Nephron (organoid): ENCODE measurements around the gene PTPRM.

Experiments
- H3K27ac Mint-ChIP-seq, 3 experiments: 2 replicates each; pipeline ENCODE4 v1.8.0; 2020; ENCODE audit warnings: mixed read lengths in 3 of 3, mild to moderate bottlenecking in 2 of 3, moderate library complexity in 1 of 3
- H3K27me3 Mint-ChIP-seq: 2 replicates; pipeline ENCODE4 v1.8.0; 2021; ENCODE audit warnings: low read depth, mild to moderate bottlenecking, moderate library complexity, mixed read lengths
- H3K36me3 Mint-ChIP-seq: 2 replicates; pipeline ENCODE4 v1.8.0; 2020; ENCODE audit warnings: low read depth, mixed read lengths
- H3K4me1 Mint-ChIP-seq: 2 replicates; pipeline ENCODE4 v1.8.0; 2020; ENCODE audit warnings: mixed read lengths
- H3K4me3 Mint-ChIP-seq, 3 experiments: 2 replicates each; pipeline ENCODE4 v1.8.0; 2020; ENCODE audit warnings: mild to moderate bottlenecking in 3 of 3, mixed read lengths in 3 of 3, moderate library complexity in 2 of 3
- H3K9me3 Mint-ChIP-seq: 2 replicates; pipeline ENCODE4 v1.8.0; 2020; ENCODE audit warnings: mixed read lengths
- TF ChIP-seq, protein P1 (sequence below), 3 experiments: fragments of 200-600 bp; sonication (generic); IDR thresholded peaks; one replicate each; pipeline ENCODE4 v1.5.0; 2021; ENCODE audit warnings: antibody characterized with exemption in 3 of 3; ENCODE audit not compliant: unreplicated experiment in 3 of 3

The PTPRM gene

DNA sequence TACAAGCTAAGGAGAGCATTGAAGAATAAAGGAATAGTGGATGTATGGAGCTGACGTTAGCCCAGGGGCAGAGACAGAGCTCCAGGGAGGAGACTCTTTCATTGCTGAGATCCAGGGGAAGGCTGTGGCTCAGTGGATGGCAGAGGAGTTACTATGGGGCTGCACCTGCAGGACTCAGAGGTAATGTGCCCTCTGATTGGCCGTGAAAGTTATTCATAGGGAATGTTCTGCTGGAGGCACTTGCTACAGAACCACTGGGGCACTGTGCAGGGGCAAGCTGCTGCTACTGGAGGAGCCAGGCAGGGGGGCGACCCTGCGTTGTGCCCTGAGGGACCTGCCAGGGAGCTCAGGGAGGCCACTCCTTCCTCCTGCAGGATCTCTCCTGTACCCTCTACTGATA lies 199.2 kb downstream of the PTPRM start:
- Mint-ChIP-seq H3K27ac (no peak overlapping the region), H3K4me3 (no peak overlapping the region), H3K36me3 (no peaks in the 10 kb centered on the region), H3K4me1 (peaks cover 16% of the 10 kb centered on the region), H3K27me3 (no peaks in the 10 kb centered on the region), H3K9me3 (no peaks in the 10 kb centered on the region)
- TF ChIP-seq, protein P1, sequence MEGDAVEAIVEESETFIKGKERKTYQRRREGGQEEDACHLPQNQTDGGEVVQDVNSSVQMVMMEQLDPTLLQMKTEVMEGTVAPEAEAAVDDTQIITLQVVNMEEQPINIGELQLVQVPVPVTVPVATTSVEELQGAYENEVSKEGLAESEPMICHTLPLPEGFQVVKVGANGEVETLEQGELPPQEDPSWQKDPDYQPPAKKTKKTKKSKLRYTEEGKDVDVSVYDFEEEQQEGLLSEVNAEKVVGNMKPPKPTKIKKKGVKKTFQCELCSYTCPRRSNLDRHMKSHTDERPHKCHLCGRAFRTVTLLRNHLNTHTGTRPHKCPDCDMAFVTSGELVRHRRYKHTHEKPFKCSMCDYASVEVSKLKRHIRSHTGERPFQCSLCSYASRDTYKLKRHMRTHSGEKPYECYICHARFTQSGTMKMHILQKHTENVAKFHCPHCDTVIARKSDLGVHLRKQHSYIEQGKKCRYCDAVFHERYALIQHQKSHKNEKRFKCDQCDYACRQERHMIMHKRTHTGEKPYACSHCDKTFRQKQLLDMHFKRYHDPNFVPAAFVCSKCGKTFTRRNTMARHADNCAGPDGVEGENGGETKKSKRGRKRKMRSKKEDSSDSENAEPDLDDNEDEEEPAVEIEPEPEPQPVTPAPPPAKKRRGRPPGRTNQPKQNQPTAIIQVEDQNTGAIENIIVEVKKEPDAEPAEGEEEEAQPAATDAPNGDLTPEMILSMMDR (IDR thresholded peaks at IDR 0.05; ENCODE audit: unreplicated experiment in 3 of 3): no peak

DNA sequence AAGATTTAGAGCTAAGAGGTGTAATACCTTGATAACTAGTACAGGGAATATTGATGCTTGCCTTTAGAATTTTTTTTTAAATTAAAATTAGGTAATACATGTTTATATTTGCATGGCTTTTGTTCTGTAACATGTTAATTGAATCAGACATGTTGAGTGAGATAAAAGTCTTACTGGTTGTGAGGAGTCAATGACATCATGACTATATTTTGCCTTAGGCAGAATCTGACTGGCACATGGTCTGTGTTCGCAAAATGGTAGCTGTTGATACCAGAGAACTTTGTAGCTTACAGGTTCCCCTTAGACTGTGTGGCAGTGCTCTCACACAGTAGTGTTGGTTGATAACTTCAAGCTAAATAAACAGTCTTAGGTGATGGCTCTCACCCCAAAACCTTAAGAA lies 199.7 kb downstream of the PTPRM start:
- no peak overlapping the region for H3K4me3 Mint-ChIP-seq
- no peaks in the 10 kb centered on the region for H3K9me3 Mint-ChIP-seq

DNA sequence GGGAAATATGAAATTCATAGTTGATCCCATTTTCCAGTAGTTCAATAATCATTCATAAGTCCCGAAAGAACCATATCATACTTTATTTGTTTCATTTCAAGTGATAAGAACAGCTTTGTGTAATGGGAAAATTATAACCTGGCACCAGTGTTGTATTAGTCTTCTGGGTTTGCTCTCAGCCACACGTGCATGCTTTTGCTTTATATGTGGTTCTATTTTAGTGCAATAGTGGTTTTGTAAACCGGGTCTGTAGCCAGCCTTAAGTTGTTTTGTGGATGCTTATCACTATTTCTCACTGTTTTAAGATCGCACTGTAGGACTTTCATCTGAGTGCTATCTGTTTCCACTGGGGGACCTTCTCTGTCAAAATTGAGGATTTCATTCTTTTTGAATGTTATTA lies 203.8 kb downstream of the PTPRM start:
- Mint-ChIP-seq H3K27me3 (no peaks in the 10 kb centered on the region), H3K4me3 (no peak overlapping the region), H3K36me3 (no peaks in the 10 kb centered on the region), H3K27ac (no peak overlapping the region), H3K4me1 (peaks cover 5% of the 10 kb centered on the region), H3K9me3 (no peaks in the 10 kb centered on the region)
- TF ChIP-seq, protein P1 (IDR thresholded peaks at IDR 0.05; ENCODE audit: unreplicated experiment in 3 of 3): no peak

More for the DNA sequence above, 199.7 kb downstream of the PTPRM start:
- Mint-ChIP-seq H3K27ac (no peak overlapping the region), H3K36me3 (no peaks in the 10 kb centered on the region), H3K27me3 (no peaks in the 10 kb centered on the region), H3K4me1 (peaks cover 12% of the 10 kb centered on the region)
- TF ChIP-seq, protein P1 (IDR thresholded peaks at IDR 0.05; ENCODE audit: unreplicated experiment in 3 of 3): no peak

DNA sequence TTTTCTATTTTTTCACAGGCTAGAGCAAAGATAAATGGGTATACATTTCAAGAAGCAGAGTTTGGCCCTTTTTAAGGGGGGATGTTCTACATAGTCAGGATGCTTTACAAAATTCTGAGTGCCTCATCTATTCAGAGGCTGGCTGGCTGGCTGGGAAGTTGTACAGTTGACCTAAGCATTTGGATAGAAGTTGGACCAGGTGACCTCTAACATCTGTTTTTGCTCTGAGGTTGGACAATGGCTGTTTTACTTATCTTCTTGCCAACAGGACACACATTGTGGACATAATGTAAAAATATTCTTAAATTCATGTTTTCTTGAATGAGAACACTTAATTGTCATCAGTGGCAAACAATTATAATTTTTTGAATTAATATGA lies 205.4 kb downstream of the PTPRM start:
- no peak overlapping the region for H3K4me3 Mint-ChIP-seq

DNA sequence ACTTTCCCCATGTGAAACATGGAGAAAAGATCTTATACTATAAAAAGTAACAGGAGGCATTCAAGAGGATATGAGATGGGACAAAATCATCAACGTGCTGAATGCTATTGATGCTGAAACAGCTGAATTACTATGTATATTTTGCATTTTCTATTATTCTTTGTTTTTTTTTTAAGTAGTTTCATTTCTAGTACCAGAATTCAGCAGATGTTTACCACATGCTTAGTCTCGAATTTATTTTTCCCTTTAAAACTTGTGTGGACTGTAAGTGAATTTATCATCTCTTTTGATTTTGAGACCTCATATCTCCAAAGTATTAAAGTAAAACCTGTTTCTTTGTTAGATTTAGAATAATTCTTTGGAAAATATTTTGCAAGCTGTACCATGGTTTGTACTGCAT lies 205.8 kb downstream of the PTPRM start:
- Mint-ChIP-seq H3K27ac (no peak overlapping the region), H3K4me3 (no peak overlapping the region), H3K36me3 (no peaks in the 10 kb centered on the region), H3K9me3 (no peaks in the 10 kb centered on the region), H3K27me3 (no peaks in the 10 kb centered on the region), H3K4me1 (peaks cover 5% of the 10 kb centered on the region)
- TF ChIP-seq, protein P1 (IDR thresholded peaks at IDR 0.05; ENCODE audit: unreplicated experiment in 3 of 3): no peak

More for the DNA sequence above, 205.4 kb downstream of the PTPRM start:
- Mint-ChIP-seq H3K27me3 (no peaks in the 10 kb centered on the region), H3K27ac (peak overlapping the region in 1 of 3 experiments; percentile 75), H3K4me1 (peaks cover 5% of the 10 kb centered on the region), H3K36me3 (no peaks in the 10 kb centered on the region), H3K9me3 (no peaks in the 10 kb centered on the region)
- TF ChIP-seq, protein P1 (IDR thresholded peaks at IDR 0.05; ENCODE audit: unreplicated experiment in 3 of 3): no peak

DNA sequence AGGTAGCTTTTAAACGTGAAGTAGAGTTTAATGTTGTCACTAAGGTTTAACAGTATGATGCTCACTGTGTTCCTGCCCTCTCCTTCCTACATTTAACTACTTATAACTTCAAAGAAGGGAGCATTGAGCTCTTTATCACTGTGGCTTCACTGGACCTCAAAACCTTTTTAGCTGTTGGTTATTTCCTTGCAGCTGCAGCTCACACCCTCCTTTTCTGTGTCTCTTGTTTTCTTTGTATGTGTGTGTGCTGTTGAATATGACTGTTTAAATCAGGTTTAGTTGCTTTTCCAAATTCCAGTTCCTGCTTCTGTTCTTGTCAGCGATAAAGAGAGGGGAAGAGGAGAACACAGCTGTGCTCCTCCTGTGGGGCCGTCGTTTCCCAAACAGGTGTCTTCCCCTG lies 208.0 kb downstream of the PTPRM start:
- H3K27me3 Mint-ChIP-seq: no peaks in the 10 kb centered on the region
- H3K36me3 Mint-ChIP-seq: no peaks in the 10 kb centered on the region
- H3K27ac Mint-ChIP-seq: no peak overlapping the region
- H3K4me1 Mint-ChIP-seq: peaks cover 5% of the 10 kb centered on the region
- H3K4me3 Mint-ChIP-seq: no peak overlapping the region
- no peaks in the 10 kb centered on the region for H3K9me3 Mint-ChIP-seq
- TF ChIP-seq, protein P1 (IDR thresholded peaks at IDR 0.05; ENCODE audit: unreplicated experiment in 3 of 3): no peak
